Panc1 (cell line): ENCODE data around the gene DLG5. TPM values are rescaled to one million over a fixed set of nuclear protein-coding genes. Genes with fewer than 3 reads are reported as not detected.

Source experiments
- ATAC-seq: fragments of 200-7000 bp; cut with Tn5 transposase; 2 replicates; pipeline ENCODE4 v1.9.1; 2020; ENCODE audit warnings: mild to moderate bottlenecking, moderate library complexity
- BruUV-seq: library from RNA; stranded (reverse); fragments of 400-500 nt; replicated peaks from 2 replicates; lab custom pipeline; 2021; lab: Mats Ljungman, UMichigan
- CTCF ChIA-PET: fragments of 300-600 bp; sonication (Branson Sonifier 250); formaldehyde crosslinking; loops from one replicate; lab custom pipeline; 2022; ENCODE audit warnings: antibody characterized with exemption; lab: Charles Lee
- POLR2A ChIA-PET: fragments of 300-600 bp; sonication (Branson Sonifier 250); formaldehyde crosslinking; loops from one replicate; lab custom pipeline; 2022; ENCODE audit warnings: antibody characterized with exemption; lab: Charles Lee
- DNase-seq: peaks from one replicate; pipeline ENCODE4 v3.0.0-alpha.2; 2010; ENCODE audit warnings: low read depth, low spot score
- H3K27ac ChIP-seq: 2 replicates; pipeline ENCODE4 v1.5.1; 2011; ENCODE audit warnings: mild to moderate bottlenecking, low read length, inconsistent platforms
- H3K27me3 ChIP-seq: fragments of 200-500 bp; sonication (Bioruptor generic); 2 replicates; pipeline ENCODE4 v1.6.0; 2014; ENCODE audit warnings: low read length, inconsistent platforms; ENCODE audit not compliant: control insufficient read depth, insufficient read depth
- H3K36me3 ChIP-seq: fragments of 200-500 bp; sonication (Bioruptor generic); 2 replicates; pipeline ENCODE4 v1.5.1; 2014; ENCODE audit warnings: inconsistent platforms, mild to moderate bottlenecking, low read length, moderate library complexity; ENCODE audit not compliant: control insufficient read depth, insufficient read depth
- H3K4me1 ChIP-seq: 2 replicates; pipeline ENCODE4 v1.5.1; 2011; ENCODE audit warnings: inconsistent platforms, mild to moderate bottlenecking, low read length, moderate library complexity; ENCODE audit not compliant: control insufficient read depth, insufficient read depth
- H3K4me3 ChIP-seq, 2 experiments: 2 replicates each; pipeline ENCODE4 v1.5.1; 2011 to 2012; ENCODE audit warnings: low read depth in 2 of 2, low read length in 2 of 2, mild to moderate bottlenecking in 2 of 2, inconsistent platforms in 1 of 2, moderate library complexity in 1 of 2
- H3K9me3 ChIP-seq: fragments of 200-500 bp; sonication (Bioruptor generic); 2 replicates; pipeline ENCODE4 v1.5.1; 2014; ENCODE audit warnings: low read depth, mild to moderate bottlenecking, inconsistent platforms, low read length, moderate library complexity; ENCODE audit not compliant: control insufficient read depth, insufficient read depth
- CTCF ChIP-seq: fragments of 450-650 bp; IDR thresholded peaks from 2 replicates; pipeline ENCODE4 v1.5.1; 2017; ENCODE audit warnings: mild to moderate bottlenecking
- POLR2AphosphoS5 ChIP-seq: IDR thresholded peaks from 2 replicates; pipeline ENCODE4 v1.6.1; 2012; ENCODE audit warnings: mild to moderate bottlenecking, low read depth, low read length, moderate library complexity
- SIN3A ChIP-seq: IDR thresholded peaks from 2 replicates; pipeline ENCODE4 v1.6.1; 2012; ENCODE audit warnings: low read depth, mild to moderate bottlenecking, low read length, moderate library complexity, borderline replicate concordance; ENCODE audit not compliant: insufficient read depth
- TCF7L2 ChIP-seq: IDR thresholded peaks from 2 replicates; pipeline ENCODE4 v1.6.1; 2011; ENCODE audit warnings: mild to moderate bottlenecking, low read depth, low read length, inconsistent platforms
- in situ Hi-C: cut with HindIII; loops from 2 replicates; pipeline ENCODE4 v1.10.0; 2016; ENCODE audit warnings: low sequenced_read_pairs, low pct_unique_long_range_greater_than_20kb
- intact Hi-C: fragments of 100-400 bp; cut with micrococcal nuclease; formaldehyde crosslinking; loops from one replicate; pipeline ENCODE4 v1.10.0; 2022; ENCODE audit not compliant: unreplicated experiment
- total RNA-seq: library from RNA; stranded (reverse); gene quantifications from one replicate; pipeline ENCODE4 v1.2.1, GENCODE V29; 2021; ENCODE audit not compliant: unreplicated experiment
- TF ChIP-seq, protein P1 (sequence below), 2 experiments: IDR thresholded peaks; 2 replicates each; pipeline ENCODE4 v1.6.1; 2011 to 2012; ENCODE audit warnings: low read depth in 2 of 2, control low read depth in 1 of 2, low read length in 1 of 2, mild to moderate bottlenecking in 1 of 2, moderate library complexity in 1 of 2; ENCODE audit not compliant: insufficient read depth in 1 of 2

Gene DLG5
- total RNA-seq, 1 experiment from 2014 or later = 85.6 TPM

- H3K27ac ChIP-seq = no peak overlapping the region
- H3K36me3 ChIP-seq = no peaks in the 10 kb centered on the region; the same call in 1 of the 2 replicates
- DNase-seq = no peak
- no peaks in the 10 kb centered on the region for H3K27me3 ChIP-seq
- TF ChIP-seq CTCF = no peak
- no peak for TF ChIP-seq TCF7L2
- TF ChIP-seq, protein P1, sequence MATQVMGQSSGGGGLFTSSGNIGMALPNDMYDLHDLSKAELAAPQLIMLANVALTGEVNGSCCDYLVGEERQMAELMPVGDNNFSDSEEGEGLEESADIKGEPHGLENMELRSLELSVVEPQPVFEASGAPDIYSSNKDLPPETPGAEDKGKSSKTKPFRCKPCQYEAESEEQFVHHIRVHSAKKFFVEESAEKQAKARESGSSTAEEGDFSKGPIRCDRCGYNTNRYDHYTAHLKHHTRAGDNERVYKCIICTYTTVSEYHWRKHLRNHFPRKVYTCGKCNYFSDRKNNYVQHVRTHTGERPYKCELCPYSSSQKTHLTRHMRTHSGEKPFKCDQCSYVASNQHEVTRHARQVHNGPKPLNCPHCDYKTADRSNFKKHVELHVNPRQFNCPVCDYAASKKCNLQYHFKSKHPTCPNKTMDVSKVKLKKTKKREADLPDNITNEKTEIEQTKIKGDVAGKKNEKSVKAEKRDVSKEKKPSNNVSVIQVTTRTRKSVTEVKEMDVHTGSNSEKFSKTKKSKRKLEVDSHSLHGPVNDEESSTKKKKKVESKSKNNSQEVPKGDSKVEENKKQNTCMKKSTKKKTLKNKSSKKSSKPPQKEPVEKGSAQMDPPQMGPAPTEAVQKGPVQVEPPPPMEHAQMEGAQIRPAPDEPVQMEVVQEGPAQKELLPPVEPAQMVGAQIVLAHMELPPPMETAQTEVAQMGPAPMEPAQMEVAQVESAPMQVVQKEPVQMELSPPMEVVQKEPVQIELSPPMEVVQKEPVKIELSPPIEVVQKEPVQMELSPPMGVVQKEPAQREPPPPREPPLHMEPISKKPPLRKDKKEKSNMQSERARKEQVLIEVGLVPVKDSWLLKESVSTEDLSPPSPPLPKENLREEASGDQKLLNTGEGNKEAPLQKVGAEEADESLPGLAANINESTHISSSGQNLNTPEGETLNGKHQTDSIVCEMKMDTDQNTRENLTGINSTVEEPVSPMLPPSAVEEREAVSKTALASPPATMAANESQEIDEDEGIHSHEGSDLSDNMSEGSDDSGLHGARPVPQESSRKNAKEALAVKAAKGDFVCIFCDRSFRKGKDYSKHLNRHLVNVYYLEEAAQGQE (IDR thresholded peaks at IDR 0.05; ENCODE audit: insufficient read depth in 1 of 2, low read depth in 2 of 2, low read length in 1 of 2) = no peak
- no peak for TF ChIP-seq SIN3A
- TF ChIP-seq POLR2AphosphoS5 = no peak
- BruUV-seq = no TSS peak
- in situ Hi-C loops = no loop called here
- no peak for ATAC-seq
- H3K9me3 ChIP-seq = no peaks in the 10 kb centered on the region
- no peaks in the 10 kb centered on the region for H3K4me1 ChIP-seq
- H3K4me3 ChIP-seq = no peak overlapping the region
- intact Hi-C loops = no loop called here
- POLR2A ChIA-PET = no interaction called here
- CTCF ChIA-PET = no interaction called here
Measured at GRCh38 chr10:77817541-77817940, 109.0 kb downstream of the DLG5 start.

DNA sequence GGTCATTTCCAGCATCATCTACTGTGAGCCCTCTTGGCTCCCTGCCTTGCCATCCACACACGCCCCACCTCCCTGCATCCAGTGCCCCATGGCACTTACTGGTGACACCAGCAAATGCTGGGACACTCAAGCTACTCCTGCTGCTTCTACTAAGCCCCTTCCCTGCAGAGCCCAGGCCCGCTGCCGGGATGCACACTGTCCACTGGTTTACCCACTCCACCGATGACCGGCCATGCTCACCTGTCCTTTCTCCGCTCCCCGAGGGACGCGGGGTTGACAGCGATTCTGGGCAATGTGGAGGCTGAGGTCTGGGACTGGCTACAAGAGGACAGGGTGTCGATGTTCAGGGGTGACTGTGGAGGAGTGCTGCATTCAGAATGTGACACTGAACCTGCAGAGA is 110.2 kb downstream of the DLG5 start:
- ATAC-seq = no peak
- CTCF ChIA-PET = no interaction called here

More for the DNA sequence above, 110.2 kb downstream of the DLG5 start:
- TF ChIP-seq POLR2AphosphoS5 (no peak), SIN3A (no peak), CTCF (no peak), TCF7L2 (no peak)
- TF ChIP-seq, protein P1 (IDR thresholded peaks at IDR 0.05; ENCODE audit: insufficient read depth in 1 of 2, low read depth in 2 of 2, low read length in 1 of 2) = no peak
- intact Hi-C loops = no loop called here
- Histone ChIP-seq H3K4me3 (no peak overlapping the region), H3K27ac (no peak overlapping the region), H3K36me3 (no peaks in the 10 kb centered on the region; the same call in 1 of the 2 replicates), H3K4me1 (no peaks in the 10 kb centered on the region), H3K27me3 (no peaks in the 10 kb centered on the region), H3K9me3 (no peaks in the 10 kb centered on the region)
- no peak for DNase-seq
- no TSS peak for BruUV-seq
- POLR2A ChIA-PET = no interaction called here
- in situ Hi-C loops = no loop called here
